ENCODE results near the gene DHCR24.

DNA sequence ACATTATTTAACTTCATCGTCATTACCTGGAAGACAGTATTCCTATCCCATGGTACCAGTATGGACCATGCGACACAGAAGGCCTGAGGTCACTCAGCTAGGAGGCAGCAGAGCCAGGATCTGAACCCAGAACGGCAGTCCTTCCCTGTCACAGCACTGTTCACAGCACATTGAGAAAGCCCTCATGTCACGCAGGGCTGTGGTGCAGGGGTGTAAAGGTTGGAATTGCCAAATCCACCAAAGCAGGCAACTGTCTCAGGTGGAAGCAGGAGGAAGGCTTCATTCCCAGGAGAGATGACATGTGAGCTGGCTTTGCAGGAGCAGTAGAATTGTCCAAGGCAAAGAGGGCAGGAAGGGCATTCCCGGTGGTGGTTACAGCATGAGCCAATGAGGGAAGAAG lies 75.9 kb downstream of the DHCR24 start:
- TF ChIP-seq, protein P1, sequence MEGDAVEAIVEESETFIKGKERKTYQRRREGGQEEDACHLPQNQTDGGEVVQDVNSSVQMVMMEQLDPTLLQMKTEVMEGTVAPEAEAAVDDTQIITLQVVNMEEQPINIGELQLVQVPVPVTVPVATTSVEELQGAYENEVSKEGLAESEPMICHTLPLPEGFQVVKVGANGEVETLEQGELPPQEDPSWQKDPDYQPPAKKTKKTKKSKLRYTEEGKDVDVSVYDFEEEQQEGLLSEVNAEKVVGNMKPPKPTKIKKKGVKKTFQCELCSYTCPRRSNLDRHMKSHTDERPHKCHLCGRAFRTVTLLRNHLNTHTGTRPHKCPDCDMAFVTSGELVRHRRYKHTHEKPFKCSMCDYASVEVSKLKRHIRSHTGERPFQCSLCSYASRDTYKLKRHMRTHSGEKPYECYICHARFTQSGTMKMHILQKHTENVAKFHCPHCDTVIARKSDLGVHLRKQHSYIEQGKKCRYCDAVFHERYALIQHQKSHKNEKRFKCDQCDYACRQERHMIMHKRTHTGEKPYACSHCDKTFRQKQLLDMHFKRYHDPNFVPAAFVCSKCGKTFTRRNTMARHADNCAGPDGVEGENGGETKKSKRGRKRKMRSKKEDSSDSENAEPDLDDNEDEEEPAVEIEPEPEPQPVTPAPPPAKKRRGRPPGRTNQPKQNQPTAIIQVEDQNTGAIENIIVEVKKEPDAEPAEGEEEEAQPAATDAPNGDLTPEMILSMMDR (conservative IDR thresholded peaks at IDR 0.05; ENCODE audit: low read length) = no peak
- no peak for TF ChIP-seq EZH2phosphoT487 (IDR thresholded peaks at IDR 0.05; ENCODE audit: borderline replicate concordance)

Measured in Loucy (cell line).